8988T (cell line): ENCODE measurements around the gene LTO1.

Experiments used
- DNase-seq: peaks from one replicate; pipeline ENCODE4 v3.0.0; 2011

Gene LTO1

GRCh38 chr11:69656536-69657455, 18.4 kb downstream of the LTO1 start:
- DNase-seq = no peak

DNA sequence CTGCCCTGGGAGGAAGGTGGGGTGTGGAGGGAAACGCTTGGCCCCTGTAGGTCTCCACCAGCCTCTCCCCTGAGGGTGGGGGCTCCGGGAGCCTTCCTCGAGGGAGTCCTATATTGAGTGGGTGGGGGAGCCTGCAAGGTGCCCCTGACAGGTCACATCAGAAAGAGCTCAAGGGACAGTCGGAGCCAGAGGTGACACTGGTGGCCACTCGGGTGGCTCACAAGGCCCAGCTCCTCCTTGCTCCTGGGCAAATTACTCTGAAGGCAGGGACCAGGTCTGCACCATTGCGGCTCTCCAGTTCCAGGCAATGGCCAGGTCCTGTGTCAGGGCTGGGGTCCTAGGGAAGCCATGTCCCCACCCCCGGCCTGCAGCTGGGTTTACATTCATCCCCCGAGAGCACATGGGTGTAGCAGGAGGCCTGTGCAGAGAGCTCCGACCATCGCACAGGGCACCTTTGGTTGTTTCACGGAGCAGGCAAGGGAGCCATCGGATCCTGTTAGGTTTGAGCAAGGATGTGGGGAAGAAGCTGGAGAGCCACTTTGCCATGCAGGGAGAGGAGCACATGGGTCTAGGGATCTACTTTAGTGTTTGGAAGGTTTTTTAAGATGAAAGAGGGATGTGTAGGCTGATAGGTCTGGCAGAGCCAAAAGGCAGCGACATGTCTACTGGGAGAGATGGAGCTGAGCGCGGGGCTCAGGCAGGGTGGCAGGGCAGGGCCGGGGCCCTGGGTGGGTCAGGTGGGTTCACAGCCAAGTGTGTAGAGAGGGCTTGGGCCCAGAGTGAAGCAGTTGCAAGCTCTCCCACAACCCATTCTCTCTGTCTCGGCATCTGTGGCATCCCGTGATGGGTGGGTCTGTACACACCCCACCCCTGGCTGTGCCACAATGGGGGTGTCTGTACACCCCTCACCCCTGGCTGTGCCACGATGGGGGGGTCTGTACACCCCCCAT, 19.4 kb downstream of the LTO1 start:
- no peak for DNase-seq

GRCh38 chr11:69654660-69655478, 20.3 kb downstream of the LTO1 start:
- DNase-seq = peak; percentile 66

GRCh38 chr11:69654001-69654659, 21.0 kb downstream of the LTO1 start:
- DNase-seq = no peak

DNA sequence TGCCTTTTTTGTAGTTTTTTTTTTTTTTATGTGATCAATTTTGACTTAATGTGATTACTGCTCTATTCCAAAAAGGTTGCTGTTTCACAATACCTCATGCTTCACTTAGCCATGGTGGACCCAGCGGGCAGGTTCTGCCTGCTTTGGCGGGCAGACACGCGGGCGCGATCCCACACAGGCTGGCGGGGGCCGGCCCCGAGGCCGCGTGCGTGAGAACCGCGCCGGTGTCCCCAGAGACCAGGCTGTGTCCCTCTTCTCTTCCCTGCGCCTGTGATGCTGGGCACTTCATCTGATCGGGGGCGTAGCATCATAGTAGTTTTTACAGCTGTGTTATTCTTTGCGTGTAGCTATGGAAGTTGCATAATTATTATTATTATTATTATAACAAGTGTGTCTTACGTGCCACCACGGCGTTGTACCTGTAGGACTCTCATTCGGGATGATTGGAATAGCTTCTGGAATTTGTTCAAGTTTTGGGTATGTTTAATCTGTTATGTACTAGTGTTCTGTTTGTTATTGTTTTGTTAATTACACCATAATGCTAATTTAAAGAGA, 21.7 kb downstream of the LTO1 start:
- no peak for DNase-seq

DNA sequence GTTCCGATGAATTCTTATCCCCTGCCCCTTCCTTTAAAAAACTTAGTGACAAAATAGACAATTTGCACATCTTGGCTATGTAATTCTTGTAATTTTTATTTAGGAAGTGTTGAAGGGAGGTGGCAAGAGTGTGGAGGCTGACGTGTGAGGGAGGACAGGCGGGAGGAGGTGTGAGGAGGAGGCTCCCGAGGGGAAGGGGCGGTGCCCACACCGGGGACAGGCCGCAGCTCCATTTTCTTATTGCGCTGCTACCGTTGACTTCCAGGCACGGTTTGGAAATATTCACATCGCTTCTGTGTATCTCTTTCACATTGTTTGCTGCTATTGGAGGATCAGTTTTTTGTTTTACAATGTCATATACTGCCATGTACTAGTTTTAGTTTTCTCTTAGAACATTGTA, 22.2 kb downstream of the LTO1 start:
- DNase-seq = no peak

DNA sequence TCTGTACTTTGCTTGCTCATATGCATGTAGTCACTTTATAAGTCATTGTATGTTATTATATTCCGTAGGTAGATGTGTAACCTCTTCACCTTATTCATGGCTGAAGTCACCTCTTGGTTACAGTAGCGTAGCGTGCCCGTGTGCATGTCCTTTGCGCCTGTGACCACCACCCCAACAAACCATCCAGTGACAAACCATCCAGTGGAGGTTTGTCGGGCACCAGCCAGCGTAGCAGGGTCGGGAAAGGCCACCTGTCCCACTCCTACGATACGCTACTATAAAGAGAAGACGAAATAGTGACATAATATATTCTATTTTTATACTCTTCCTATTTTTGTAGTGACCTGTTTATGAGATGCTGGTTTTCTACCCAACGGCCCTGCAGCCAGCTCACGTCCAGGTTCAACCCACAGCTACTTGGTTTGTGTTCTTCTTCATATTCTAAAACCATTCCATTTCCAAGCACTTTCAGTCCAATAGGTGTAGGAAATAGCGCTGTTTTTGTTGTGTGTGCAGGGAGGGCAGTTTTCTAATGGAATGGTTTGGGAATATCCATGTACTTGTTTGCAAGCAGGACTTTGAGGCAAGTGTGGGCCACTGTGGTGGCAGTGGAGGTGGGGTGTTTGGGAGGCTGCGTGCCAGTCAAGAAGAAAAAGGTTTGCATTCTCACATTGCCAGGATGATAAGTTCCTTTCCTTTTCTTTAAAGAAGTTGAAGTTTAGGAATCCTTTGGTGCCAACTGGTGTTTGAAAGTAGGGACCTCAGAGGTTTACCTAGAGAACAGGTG, 23.1 kb downstream of the LTO1 start:
- DNase-seq = no peak

- no peak for DNase-seq
Measured at GRCh38 chr11:69650832-69651344, 24.3 kb downstream of the LTO1 start.

- no peak for DNase-seq
Measured at GRCh38 chr11:69650081-69650831, 24.9 kb downstream of the LTO1 start.

DNA sequence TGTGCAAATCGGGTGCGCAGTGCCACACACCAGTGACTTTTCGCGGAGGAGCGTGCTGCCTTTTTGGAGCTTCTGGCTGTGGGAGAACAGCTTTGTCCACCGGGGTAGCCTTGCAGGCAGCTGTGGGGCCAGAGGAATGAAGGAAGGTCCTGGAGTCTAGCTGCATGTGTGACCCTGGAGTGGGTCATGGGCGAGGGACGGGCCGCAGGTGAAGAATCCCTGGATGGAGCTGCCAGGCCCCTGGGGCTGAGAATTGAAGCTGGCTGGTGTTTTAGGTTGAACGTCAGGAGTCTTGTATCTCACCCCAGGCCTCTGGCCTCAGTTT, 25.6 kb downstream of the LTO1 start:
- no peak for DNase-seq

DNA sequence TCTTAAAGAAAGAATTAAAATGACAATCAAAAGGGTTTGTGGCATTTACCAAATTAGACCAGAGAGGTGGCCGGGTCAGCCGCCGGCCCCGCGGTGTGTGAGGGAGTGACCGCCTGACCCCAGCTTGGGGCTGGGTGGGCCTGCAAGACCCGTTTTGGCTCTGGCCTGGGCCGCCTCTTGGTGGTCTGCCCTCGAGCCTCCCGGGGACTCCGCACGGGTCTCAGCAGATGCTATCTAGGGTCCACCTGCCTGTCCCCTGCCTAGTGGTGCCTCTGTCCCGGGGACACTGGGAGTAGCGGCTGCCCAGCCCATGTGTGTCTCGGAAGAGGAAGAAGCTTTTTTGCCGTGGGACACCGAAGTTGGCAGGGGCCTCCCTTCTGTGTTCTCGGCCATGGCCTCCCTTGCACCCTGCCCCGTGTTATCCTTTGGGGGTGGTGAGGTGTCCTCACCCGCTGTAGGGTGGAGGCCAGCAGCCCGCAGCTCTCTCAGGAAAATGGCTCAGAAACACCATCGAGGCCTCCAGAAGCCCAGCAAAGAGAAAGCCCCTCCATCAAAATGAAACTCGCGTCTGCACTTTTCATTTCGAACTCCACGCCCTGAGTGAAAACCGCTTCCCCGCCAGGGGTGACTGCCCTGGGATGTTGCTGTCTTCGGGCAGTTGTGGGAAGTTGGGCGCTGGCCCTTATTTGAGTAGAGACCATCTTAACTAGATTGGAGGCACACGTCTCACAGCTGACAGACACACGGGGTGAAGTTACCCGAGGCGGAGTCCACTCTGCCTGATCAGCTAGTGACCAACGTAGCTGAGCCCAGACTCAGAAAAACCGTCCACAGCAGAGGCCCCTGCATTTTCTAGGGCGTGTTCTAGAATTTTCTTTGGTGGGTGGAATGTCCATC, 26.2 kb downstream of the LTO1 start:
- no peak for DNase-seq

GRCh38 chr11:69647761-69648497, 27.2 kb downstream of the LTO1 start:
- no peak for DNase-seq

- DNase-seq = no peak
Measured at GRCh38 chr11:69647390-69647748, 27.8 kb downstream of the LTO1 start.

- DNase-seq = no peak
Measured at GRCh38 chr11:69646493-69647389, 28.4 kb downstream of the LTO1 start.

- DNase-seq = no peak
Measured at GRCh38 chr11:69645801-69646492, 29.2 kb downstream of the LTO1 start.

- peak; percentile 47 for DNase-seq
Measured at GRCh38 chr11:69644962-69645675, 30.0 kb downstream of the LTO1 start.
